Measurements from ENCODE around the gene ZCCHC2.

The ZCCHC2 gene

DNA sequence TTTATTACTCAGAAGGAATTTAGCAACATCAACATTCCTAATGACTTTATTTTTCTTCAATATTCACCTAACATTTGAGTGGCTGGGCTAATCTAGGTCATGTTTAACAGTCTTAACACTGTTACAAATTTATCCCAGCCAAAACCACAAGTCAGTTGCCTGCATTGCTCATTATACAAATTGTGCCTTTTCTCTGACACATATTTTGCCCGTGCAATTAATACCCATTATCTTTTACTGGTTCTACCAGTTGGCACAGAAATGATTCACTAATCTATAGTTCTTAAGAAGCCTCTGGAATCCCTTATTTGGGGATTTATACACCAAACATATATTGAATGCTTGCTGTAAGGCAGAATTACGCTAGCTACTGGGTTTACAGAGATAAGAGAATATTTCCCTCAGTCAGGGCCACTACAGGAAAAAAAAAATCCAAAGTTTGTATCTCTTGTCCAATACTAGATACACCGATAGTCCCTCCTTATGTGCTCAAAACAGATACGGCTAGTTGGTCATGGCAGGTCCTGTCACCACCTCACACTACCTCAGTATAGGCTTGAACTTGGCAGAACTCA lies 46.3 kb downstream of the ZCCHC2 start:
- TF ChIP-seq CTCF (IDR thresholded peaks at IDR 0.05; ENCODE audit: low read depth, low read length, missing control alignments), result no peak
- no peak overlapping the region for H3K4me3 ChIP-seq (replicated peaks; ENCODE audit: low read depth, low read length)

GRCh38 chr18:62571037-62571436 lies 48.2 kb downstream of the ZCCHC2 start:
- no peak for DNase-seq (ENCODE audit: extremely low read depth, low read depth)
- H3K4me3 ChIP-seq (replicated peaks; ENCODE audit: low read depth, low read length), result no peak overlapping the region
- TF ChIP-seq CTCF (IDR thresholded peaks at IDR 0.05; ENCODE audit: low read depth, low read length, missing control alignments), result no peak

More for the DNA sequence above, 46.3 kb downstream of the ZCCHC2 start:
- DNase-seq (ENCODE audit: extremely low read depth, low read depth), result no peak

DNA sequence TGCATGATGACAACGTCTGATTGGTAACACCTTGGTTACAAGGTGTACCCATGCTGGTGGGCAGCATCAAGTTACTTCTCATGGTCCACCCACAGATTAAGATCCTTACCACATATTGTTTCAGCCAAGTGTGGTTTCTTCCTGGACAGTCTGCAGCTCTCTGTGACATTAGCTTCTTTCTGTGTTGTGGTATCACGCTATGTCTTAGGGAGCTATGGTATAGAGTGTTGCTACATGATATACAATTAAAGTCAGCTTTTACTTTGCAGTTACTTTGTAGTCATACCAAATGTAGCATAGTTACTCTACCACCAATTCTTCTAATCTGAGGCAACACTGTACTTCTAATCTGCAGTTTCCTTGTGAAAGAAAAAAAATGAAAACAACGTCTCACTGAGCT lies 48.8 kb downstream of the ZCCHC2 start:
- H3K4me3 ChIP-seq (replicated peaks; ENCODE audit: low read depth, low read length), result no peak overlapping the region
- TF ChIP-seq CTCF (IDR thresholded peaks at IDR 0.05; ENCODE audit: low read depth, low read length, missing control alignments), result no peak
- no peak for DNase-seq (ENCODE audit: extremely low read depth, low read depth)

DNA sequence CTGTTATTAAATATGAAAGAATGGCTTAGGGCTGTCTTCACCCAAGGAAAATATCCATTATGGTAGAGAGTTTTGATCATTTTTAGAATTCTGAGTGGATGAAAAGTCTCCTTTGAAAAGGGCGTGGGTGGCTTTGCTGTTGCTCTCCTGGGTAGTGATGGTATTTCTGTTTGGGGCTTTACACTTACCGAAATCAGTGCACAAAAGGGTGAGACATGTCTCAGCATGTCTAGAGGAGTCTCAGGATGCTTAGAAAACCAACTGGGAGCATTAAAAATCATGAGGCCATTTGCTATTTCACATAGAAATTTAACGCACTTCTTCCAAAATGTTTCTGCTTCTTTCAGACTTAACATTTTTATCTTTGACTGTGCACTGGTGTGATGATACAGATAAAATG lies 49.6 kb downstream of the ZCCHC2 start:
- no peak for DNase-seq (ENCODE audit: extremely low read depth, low read depth)
- TF ChIP-seq CTCF (IDR thresholded peaks at IDR 0.05; ENCODE audit: low read depth, low read length, missing control alignments), result no peak
- H3K4me3 ChIP-seq (replicated peaks; ENCODE audit: low read depth, low read length), result no peak overlapping the region

- TF ChIP-seq CTCF (IDR thresholded peaks at IDR 0.05; ENCODE audit: low read depth, low read length, missing control alignments), result no peak
- H3K4me3 ChIP-seq (replicated peaks; ENCODE audit: low read depth, low read length), result no peak overlapping the region
- DNase-seq (ENCODE audit: extremely low read depth, low read depth), result no peak
These were observed 52.0 kb downstream of the ZCCHC2 start for GRCh38 chr18:62574776-62575175.

- no peak for DNase-seq (ENCODE audit: extremely low read depth, low read depth)
- no peak overlapping the region for H3K4me3 ChIP-seq (replicated peaks; ENCODE audit: low read depth, low read length)
- no peak for TF ChIP-seq CTCF (IDR thresholded peaks at IDR 0.05; ENCODE audit: low read depth, low read length, missing control alignments)
These were observed 53.4 kb downstream of the ZCCHC2 start for GRCh38 chr18:62576271-62576670.
